GM18519 (cell line): ENCODE results near the gene SSBP3.

ENCODE experiments used
- ATAC-seq: cut with Tn5 transposase; IDR thresholded peaks from one replicate; pipeline ENCODE4 v1.9.1; 2021; ENCODE audit warnings: mild to moderate bottlenecking, moderate library complexity; ENCODE audit not compliant: unreplicated experiment, low FRiP score

The SSBP3 gene

GRCh38 chr1:54410359-54410758 is 4.2 kb upstream of the SSBP3 start:
- no peak for ATAC-seq

GRCh38 chr1:54409156-54410142 is 3.3 kb upstream of the SSBP3 start:
- ATAC-seq, result no peak

GRCh38 chr1:54408147-54409066 is 2.2 kb upstream of the SSBP3 start:
- ATAC-seq, result no peak

GRCh38 chr1:54407404-54408146 is 1.4 kb upstream of the SSBP3 start:
- peak; percentile 45 for ATAC-seq

- no peak for ATAC-seq
Measured at GRCh38 chr1:54407154-54407403, 885 bp upstream of the SSBP3 start.

GRCh38 chr1:54405898-54406293 is 298 bp downstream of the SSBP3 start:
- no peak for ATAC-seq

- no peak for ATAC-seq
Measured at GRCh38 chr1:54404939-54405897, 976 bp downstream of the SSBP3 start.

- no peak for ATAC-seq
Measured at GRCh38 chr1:54404263-54404662, 1.9 kb downstream of the SSBP3 start.

- ATAC-seq, result no peak
Measured at GRCh38 chr1:54403808-54404261, 2.4 kb downstream of the SSBP3 start.

- no peak for ATAC-seq
Measured at GRCh38 chr1:54403405-54403804, 2.8 kb downstream of the SSBP3 start.

GRCh38 chr1:54402896-54403295 is 3.3 kb downstream of the SSBP3 start:
- no peak for ATAC-seq

GRCh38 chr1:54401799-54402198 is 4.4 kb downstream of the SSBP3 start:
- no peak for ATAC-seq

GRCh38 chr1:54400329-54400728 is 5.9 kb downstream of the SSBP3 start:
- ATAC-seq, result no peak

- no peak for ATAC-seq
Measured at GRCh38 chr1:54399765-54400164, 6.4 kb downstream of the SSBP3 start.

- ATAC-seq, result no peak
Measured at GRCh38 chr1:54398963-54399528, 7.1 kb downstream of the SSBP3 start.

- no peak for ATAC-seq
Measured at GRCh38 chr1:54397980-54398379, 8.2 kb downstream of the SSBP3 start.

- ATAC-seq, result no peak
Measured at GRCh38 chr1:54397090-54397591, 9.1 kb downstream of the SSBP3 start.

GRCh38 chr1:54396261-54396933 is 9.8 kb downstream of the SSBP3 start:
- ATAC-seq, result no peak
